Kidney glomerular epithelial cell (primary cell): Measurements from ENCODE around the gene TMEM72.

Experiments used
- DNase-seq: peaks from one replicate; lab custom pipeline; 2025; lab: John Stamatoyannopoulos, UW

Gene TMEM72

GRCh38 chr10:44968091-44968490, 57.0 kb downstream of the TMEM72 start:
- DNase-seq, result no peak

GRCh38 chr10:44968500-44969400, 57.6 kb downstream of the TMEM72 start:
- DNase-seq, result no peak

- DNase-seq, result no peak
Observed at GRCh38 chr10:44969854-44970253, 58.7 kb downstream of the TMEM72 start.

- no peak for DNase-seq
Observed at GRCh38 chr10:44970812-44971395, 59.8 kb downstream of the TMEM72 start.

- DNase-seq, result no peak
Observed at GRCh38 chr10:44971434-44971833, 60.3 kb downstream of the TMEM72 start.

- no peak for DNase-seq
Observed at GRCh38 chr10:44971935-44972757, 61.0 kb downstream of the TMEM72 start.

- DNase-seq, result no peak
Observed at GRCh38 chr10:44972874-44973306, 61.8 kb downstream of the TMEM72 start.

- no peak for DNase-seq
Observed at GRCh38 chr10:44973323-44974081, 62.4 kb downstream of the TMEM72 start.

GRCh38 chr10:44974082-44974627, 63.0 kb downstream of the TMEM72 start:
- no peak for DNase-seq

GRCh38 chr10:44974628-44975430, 63.7 kb downstream of the TMEM72 start:
- peak; percentile 39 for DNase-seq

GRCh38 chr10:44975431-44976331, 64.5 kb downstream of the TMEM72 start:
- DNase-seq, result peak; percentile 83

GRCh38 chr10:44976352-44977198, 65.4 kb downstream of the TMEM72 start:
- DNase-seq, result no peak

- DNase-seq, result no peak
Observed at GRCh38 chr10:44977287-44978212, 66.4 kb downstream of the TMEM72 start.

GRCh38 chr10:44978213-44978569, 67.1 kb downstream of the TMEM72 start:
- DNase-seq, result no peak

GRCh38 chr10:44978570-44979280, 67.6 kb downstream of the TMEM72 start, which contains the start of gene DEPP1:
Gene DEPP1, minus strand, starts transcription at chr10:44978809. Its CDS starts 779 bp downstream, at chr10:44978030.
- DNase-seq, result peak; percentile 93

GRCh38 chr10:44979281-44980191, 68.4 kb downstream of the TMEM72 start:
- no peak for DNase-seq
